NOMO-1 (cell line): Measurements from ENCODE around the gene PSTPIP1.
"Not testable (repeated sequence)": the region's sequence is repeated elsewhere in the genome, so short reads cannot be mapped to it uniquely, and the experiment has no call there.

Source experiments
- DNase-seq, 2 experiments: peaks; one replicate each; lab custom pipeline; 2025; ENCODE audit not compliant: unreplicated experiment in 2 of 2; lab: John Stamatoyannopoulos, UW

Gene PSTPIP1

DNA sequence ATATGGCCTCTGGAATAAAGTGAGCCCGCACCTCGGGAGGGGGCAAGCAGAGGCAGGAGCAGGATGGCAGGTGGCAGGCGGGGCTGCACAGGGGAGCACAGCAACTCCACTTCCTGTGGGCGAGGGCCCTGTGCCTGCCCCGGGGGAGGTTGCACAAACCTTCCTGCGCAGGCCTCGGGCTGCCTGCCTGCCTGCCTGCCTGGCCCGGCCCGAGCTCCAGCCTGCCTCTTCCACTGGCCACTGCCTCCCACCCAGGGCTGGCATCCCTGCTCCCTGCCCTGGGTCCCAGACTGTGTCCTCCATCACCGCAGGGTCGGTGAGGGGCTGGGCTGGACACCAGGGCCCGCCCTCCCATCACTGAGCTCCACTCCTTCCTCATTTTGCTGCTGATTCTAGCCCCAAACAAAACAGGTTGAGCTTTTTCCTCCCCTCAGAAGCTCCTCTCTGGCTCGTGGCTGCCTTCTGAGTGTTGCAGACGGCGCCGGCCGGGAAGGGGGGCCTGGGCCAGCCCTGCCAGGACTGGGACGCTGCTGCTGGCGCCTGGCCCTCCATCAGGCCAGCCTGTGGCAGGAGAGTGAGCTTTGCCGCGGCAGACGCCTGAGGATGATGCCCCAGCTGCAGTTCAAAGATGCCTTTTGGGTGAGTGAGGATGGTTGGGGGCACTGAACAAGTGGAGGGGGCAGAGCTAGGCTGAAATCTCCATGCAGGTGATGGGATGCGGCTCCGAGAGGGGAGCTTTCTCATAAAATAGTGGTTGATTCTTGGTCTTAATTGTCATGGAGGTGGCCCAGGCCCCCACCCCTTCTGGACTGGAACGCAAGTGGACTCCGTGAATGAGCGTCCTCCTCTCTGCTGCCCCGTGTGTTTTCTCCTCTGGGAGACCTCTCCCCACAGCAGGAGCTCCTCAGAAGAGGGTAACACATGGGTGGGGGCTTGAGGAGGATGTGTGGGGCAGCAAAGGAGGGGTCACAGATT, at the start of gene PSTPIP1:
TSS of gene PSTPIP1 (plus strand) at position 156 of the 975 bp plus-strand sequence. CDS start at position 604, 448 bp downstream.
- peak; percentile 72 to 85 for DNase-seq

- DNase-seq: no peak
Observed at GRCh38 chr15:76945494-76946093, 49.3 kb upstream of the PSTPIP1 start.

DNA sequence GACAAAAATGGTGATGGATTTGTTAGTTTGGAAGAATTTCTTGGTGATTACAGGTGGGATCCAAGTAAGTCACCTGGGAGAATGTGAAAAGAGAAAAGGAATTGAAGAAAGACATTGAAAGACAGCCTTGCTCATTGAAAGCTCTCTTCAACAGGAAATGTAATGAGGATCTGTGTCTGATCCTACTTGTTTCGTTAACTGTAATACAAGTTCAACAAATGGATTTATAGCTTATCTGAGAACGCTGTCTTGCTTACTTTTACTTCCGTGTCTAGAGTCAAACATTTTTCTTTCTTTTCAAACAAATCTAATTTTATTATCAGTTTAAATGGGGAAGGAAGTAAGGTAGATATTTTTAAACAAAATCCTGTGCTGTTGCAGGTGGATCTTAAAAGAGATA, 47.5 kb upstream of the PSTPIP1 start:
- DNase-seq: peak in 1 of 2 experiments; percentile 16

DNA sequence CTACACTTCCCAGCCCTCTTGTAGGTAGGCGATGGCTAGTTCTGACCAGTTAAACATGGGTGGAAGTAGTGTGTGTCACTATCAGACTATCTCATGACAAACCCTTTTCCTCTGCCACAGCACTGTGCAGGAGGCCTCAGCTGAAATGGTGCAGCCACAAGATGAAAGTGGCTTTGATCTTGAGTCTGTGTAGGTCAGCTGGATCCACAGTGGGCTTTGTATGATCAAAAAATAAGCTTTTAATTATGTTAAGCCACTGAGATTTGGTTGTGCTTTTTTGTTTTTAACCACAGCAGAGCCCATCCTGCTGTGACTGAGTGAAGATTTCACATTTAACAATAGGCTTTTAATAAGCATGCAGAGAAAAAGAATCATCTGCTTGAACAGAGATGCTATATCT, 43.7 kb upstream of the PSTPIP1 start:
- no peak for DNase-seq

DNA sequence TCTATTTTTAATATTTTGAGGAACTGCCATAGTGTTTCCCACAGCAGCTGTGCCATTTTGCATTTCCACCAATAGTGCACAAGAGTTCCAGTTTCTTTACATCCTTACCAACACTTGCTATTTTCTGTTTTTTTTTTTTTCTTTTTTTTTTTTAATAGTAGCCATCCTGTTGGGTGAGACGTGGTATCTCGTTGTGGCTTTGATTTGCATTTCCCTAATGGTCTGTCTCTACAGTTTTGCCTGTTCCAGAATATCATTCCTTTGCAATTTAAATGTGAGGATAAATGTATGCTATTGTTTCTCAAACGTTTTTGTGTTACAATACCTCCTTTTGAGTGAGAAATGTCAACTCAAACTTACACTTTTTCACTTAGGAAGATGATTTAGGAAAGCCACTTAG, 41.0 kb upstream of the PSTPIP1 start:
- DNase-seq: no peak

DNA sequence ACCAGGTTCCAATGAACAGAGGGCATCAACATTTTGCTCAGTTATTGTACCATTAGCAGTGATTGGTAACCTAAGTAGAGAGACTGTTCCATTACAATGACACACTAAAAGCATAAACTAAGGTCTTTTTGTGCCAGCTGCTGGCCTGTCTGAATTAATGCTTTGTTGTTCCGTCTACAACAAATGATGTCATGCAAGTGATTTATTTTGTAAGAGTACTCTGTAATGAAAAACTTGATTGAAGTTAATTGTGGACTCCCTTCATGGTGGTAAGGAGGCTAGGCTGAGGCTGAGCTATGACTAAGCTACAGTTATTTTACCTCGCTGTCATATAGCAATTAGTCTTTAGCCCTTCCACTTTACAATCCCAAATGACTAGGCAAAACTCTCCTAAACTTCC, 40.2 kb upstream of the PSTPIP1 start:
- DNase-seq: no peak

- no peak for DNase-seq
Observed at GRCh38 chr15:76961268-76962011, 33.5 kb upstream of the PSTPIP1 start.

DNA sequence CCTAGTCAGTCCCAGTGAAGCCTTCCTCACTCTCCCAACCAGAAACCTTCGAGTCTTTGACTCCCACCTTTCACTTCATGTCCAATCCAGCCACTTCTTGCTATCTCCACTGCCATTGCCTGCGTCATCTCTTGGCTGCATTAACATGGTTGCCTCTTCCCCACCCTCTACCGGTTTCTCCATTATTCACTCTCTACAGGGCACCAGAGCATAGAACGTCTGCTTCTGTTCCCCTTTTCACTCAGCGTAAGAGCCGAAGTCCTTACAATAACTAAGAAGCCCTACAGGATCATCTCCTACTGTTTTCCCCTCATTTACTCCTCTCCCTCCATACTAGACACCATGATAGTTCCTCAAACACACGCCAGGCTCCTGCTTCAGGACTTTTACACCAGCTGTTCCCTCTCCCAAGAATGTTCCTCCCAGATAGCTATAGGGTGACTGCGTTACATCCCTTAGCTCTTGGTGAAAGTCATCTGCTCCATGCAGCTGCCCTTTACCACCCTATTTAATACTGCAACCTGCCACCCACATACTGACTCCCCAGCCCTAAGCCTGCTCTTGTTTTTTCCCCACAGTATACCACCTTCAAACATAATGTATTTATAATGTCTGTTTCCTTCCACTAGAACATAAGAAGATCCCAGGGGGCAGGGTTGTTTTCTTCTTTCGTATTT, 32.5 kb upstream of the PSTPIP1 start:
- no peak for DNase-seq

DNA sequence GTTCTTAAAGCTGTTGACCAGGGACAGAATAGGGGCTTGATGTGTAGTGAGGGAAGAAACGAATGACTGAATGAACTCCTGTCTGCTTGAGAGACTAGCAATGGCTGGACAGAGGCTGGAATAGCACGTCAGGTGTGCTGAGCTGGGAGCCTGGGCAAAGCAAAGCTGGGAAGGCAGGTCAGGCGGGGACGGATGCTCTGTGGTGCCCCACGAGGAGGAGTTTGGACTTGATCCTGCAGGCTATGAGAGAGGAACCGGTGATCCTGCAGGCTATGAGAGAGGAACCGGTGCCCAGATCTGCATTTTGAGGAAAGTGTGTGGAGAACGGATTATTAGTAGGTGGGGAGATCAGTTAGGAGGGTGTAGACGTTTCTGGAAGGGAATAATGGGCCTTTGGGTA, 31.3 kb upstream of the PSTPIP1 start:
- DNase-seq: no peak

- DNase-seq: no peak
Observed at GRCh38 chr15:76964157-76964556, 30.8 kb upstream of the PSTPIP1 start.

DNA sequence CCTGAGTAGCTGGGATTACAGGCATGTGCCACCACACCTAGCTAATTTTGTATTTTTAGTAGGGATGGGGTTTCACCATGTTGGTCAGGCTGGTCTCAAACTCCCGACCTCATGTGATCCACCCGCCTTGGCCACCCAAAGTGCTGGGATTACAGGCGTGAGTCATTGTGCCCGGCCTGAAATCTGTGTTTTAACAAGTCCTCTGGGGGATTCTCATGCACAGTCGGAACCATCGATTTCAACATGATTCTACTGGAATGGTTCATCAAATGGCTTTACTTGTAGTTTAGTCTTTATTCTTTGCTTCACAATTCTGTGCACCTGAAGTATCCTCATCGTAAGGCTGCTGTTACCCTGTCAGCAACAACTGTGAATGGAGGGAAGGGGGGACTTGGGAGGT, 28.9 kb upstream of the PSTPIP1 start:
- not testable (repeated sequence) for DNase-seq

- no peak for DNase-seq
Observed at GRCh38 chr15:76967067-76967466, 27.9 kb upstream of the PSTPIP1 start.

GRCh38 chr15:76968306-76968705, 26.6 kb upstream of the PSTPIP1 start:
- no peak for DNase-seq

DNA sequence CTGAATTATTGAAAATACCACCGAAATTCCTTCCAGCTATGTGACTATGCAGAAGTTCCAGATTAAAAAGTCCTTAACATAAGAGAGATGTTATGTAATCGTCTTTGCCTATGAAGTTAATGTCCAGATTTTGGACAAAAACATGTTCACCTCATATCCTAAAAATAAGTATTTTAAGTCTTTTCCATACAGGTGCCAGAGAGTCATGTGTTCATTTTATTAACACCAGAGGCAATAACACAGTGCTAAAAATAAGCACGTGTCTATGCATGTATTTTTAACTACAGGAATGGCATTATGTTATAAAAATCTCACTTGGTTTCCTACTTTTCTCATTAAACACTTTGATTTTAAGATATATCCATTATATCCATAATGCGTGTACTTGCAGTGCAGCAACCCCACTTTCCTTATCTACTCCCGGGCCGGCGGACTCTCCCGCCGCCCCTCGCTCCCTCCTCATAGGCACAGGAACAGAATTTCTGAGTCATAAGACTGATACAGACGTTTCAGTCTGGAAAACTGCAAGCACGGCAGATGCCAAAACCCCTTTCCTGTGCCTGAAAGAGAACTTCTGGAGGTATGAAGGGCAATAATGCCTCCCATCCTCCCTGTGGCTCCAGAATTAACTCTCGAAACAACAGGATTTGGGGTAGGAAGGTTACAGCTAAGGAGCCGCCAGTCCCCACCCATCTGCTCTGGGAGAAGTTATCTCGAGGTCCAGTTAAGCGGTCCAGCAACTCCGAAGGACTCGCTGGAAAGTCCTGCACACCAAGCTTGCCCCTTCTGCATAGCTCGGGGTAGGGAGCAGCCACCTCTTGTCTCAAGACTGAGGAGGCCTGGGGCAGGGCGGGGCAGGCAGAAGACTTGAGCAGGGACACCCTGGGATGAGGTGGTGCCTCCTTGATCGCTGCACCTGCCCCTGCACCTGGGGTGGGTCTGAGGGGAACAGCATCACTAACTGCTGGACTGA, 22.3 kb upstream of the PSTPIP1 start:
- no peak for DNase-seq

- DNase-seq: peak; percentile 23 to 50
Observed at GRCh38 chr15:76973362-76973743, 21.6 kb upstream of the PSTPIP1 start.

DNA sequence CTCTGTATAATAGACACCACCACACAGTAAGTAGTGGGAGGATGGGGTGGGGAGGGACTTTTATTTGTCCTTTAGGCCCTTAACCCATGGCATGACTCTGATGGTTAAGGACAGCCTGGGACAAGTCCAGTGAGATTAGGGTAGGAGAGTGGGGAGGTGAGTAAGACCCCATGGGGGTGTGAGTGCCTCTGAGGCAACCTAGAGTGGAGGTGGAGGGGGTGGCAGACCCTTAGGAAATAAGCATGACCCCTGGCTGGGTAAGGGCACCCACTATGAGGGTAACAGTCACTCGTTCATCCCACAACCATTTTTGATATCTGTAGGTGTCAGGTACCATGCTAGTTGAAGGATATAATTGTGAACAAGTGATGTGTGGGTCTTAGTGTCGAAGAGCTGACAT, 21.0 kb upstream of the PSTPIP1 start:
- no peak for DNase-seq

DNA sequence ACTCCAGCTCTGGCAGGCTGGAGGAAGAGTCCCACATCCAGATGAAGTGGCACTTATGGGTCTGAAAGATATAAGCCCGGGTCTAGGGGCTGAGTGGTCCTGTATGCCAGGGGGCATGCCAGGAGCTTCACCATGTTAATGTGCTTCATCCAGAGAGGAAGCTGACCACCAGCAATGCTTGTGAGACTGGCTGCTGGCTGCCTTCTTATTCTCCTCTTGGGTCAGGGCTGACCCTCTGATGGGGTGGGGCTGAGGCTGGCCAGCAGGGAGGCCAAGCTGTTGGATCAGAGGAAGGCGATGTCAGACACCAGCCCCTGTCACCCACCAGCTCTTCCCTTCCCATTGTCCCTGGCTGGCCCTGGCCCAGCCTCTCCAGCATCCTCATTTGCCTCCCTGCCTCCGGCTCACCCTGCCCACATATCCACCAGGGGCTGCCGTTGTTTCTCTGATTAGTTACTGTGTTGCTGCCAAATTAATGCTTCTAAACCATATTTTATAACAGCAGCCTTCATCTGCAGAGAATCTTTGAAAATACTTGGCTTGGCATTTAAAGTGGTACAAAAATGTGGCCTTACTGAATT, 20.4 kb upstream of the PSTPIP1 start:
- DNase-seq: no peak

DNA sequence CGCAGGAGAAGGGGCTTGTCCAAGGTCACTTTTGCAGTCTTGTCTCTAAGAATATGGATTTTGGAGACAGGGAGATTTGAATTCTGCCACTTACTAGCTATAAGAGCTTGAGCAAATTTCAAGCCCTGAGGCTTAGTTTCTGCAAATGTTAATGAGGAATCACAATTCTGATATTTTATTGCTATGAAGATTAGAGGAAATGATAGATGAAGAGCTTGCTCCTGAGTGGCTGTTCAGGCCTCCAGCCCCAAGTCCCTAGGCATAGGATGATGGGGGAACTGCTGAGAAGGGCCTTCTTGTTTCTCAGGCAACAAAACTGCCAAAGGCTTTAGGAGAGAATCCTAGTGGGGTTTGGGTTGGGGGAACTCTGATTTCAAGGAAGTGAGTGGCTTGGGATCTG, 18.8 kb upstream of the PSTPIP1 start:
- no peak for DNase-seq

GRCh38 chr15:76976572-76977270, 18.2 kb upstream of the PSTPIP1 start:
- peak; percentile 33 to 80 for DNase-seq
